Endodermal cell (in vitro differentiated cells): ENCODE results near the gene VCAN. TPM values are rescaled to one million over a fixed set of nuclear protein-coding genes. Genes with fewer than 3 reads are reported as not detected.

Experiments
- DNase-seq: peaks from one replicate; pipeline ENCODE4 v3.0.0-alpha.2; 2017
- H3K27ac ChIP-seq: 2 replicates; pipeline ENCODE4 v1.5.1; 2013; ENCODE audit warnings: mild to moderate bottlenecking, low read depth, low read length, moderate library complexity
- H3K27me3 ChIP-seq: 2 replicates; pipeline ENCODE4 v1.6.1; 2013; ENCODE audit warnings: mild to moderate bottlenecking, low read length, moderate library complexity; ENCODE audit not compliant: insufficient read depth, control insufficient read depth, poor library complexity, severe bottlenecking
- H3K36me3 ChIP-seq: 2 replicates; pipeline ENCODE4 v1.7.0; 2013; ENCODE audit warnings: mild to moderate bottlenecking, low read length, moderate library complexity; ENCODE audit not compliant: control insufficient read depth, insufficient read depth
- H3K4me1 ChIP-seq: one replicate; pipeline ENCODE4 v1.7.0; 2013; ENCODE audit warnings: low read length; ENCODE audit not compliant: control insufficient read depth, insufficient read depth
- H3K4me3 ChIP-seq: 2 replicates; pipeline ENCODE4 v1.5.1; 2013; ENCODE audit warnings: mild to moderate bottlenecking, low read length, moderate library complexity
- H3K9ac ChIP-seq: 2 replicates; pipeline ENCODE4 v1.6.1; 2013; ENCODE audit warnings: mild to moderate bottlenecking, low read length, moderate library complexity; ENCODE audit not compliant: poor library complexity, severe bottlenecking; ENCODE audit errors: extremely low read depth
- H3K9me3 ChIP-seq: 2 replicates; pipeline ENCODE4 v1.6.1; 2013; ENCODE audit warnings: mild to moderate bottlenecking, low read length, moderate library complexity; ENCODE audit not compliant: control insufficient read depth
- H3K27ac Mint-ChIP-seq: 2 replicates; pipeline ENCODE4 v1.8.0; 2020; ENCODE audit warnings: mixed read lengths
- H3K27me3 Mint-ChIP-seq: 2 replicates; pipeline ENCODE4 v1.8.0; 2021; ENCODE audit warnings: mild to moderate bottlenecking, mixed read lengths; ENCODE audit not compliant: insufficient read depth
- H3K36me3 Mint-ChIP-seq: 2 replicates; pipeline ENCODE4 v1.8.0; 2020; ENCODE audit warnings: low read depth, mixed read lengths
- H3K4me1 Mint-ChIP-seq: 2 replicates; pipeline ENCODE4 v1.8.0; 2020; ENCODE audit warnings: mixed read lengths
- H3K4me3 Mint-ChIP-seq: 2 replicates; pipeline ENCODE4 v1.8.0; 2020; ENCODE audit warnings: mild to moderate bottlenecking, moderate library complexity, mixed read lengths
- H3K9me3 Mint-ChIP-seq: 2 replicates; pipeline ENCODE4 v1.8.0; 2020; ENCODE audit warnings: mild to moderate bottlenecking, mixed read lengths
- WGBS, 2 experiments: methylation state at CpG; one replicate each; pipeline versions ENCODE4 v1.1.5 to v1.1.7; 2013; ENCODE audit warnings: missing lambda C conversion rate in 2 of 2, mixed read lengths in 1 of 2; ENCODE audit not compliant: insufficient coverage in 1 of 2, insufficient read length in 1 of 2; 5-methylcytosine and 5-hydroxymethylcytosine counted together
- total RNA-seq, 2 donors: library from RNA; stranded (reverse); fragmentation: NEBNext Ultra II Directional in 1 of 2; extraction: Animal tissue kit (Norgen Biotek cat#: 25700) in 1 of 2; gene quantifications; 2 replicates in 1 of 2; 3 replicates in 1 of 2; pipeline ENCODE4 v1.2.1, GENCODE V29; 2021
- TF ChIP-seq, protein P1 (sequence below): fragments of 200-600 bp; sonication (generic); conservative IDR thresholded peaks from 2 replicates; pipeline ENCODE4 v1.5.0; 2021; ENCODE audit warnings: antibody characterized with exemption, mild to moderate bottlenecking

The VCAN gene
- total RNA-seq, 2 donors from 2014 or later: 363 to 397 TPM

DNA sequence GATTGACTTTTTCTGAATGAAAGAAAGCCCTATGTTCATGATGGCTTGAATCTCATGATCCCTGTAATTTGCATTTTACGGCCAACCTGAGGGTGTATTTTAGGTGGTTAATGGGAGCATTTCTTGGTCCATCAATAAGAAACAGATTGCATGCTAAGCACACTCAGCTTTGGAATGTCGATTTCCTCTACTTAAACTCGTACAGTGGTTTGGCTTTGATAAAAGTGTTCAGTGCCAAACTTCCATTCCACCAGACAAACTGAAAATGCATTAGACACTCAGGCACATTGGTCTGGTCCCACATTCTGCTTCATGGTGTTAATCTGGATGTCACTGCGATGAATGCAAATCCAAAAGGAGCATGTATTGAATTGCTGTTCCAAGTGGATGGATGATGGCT is 77.0 kb downstream of the VCAN start:
- H3K9me3 Mint-ChIP-seq: no peaks in the 10 kb centered on the region
- TF ChIP-seq, protein P1, sequence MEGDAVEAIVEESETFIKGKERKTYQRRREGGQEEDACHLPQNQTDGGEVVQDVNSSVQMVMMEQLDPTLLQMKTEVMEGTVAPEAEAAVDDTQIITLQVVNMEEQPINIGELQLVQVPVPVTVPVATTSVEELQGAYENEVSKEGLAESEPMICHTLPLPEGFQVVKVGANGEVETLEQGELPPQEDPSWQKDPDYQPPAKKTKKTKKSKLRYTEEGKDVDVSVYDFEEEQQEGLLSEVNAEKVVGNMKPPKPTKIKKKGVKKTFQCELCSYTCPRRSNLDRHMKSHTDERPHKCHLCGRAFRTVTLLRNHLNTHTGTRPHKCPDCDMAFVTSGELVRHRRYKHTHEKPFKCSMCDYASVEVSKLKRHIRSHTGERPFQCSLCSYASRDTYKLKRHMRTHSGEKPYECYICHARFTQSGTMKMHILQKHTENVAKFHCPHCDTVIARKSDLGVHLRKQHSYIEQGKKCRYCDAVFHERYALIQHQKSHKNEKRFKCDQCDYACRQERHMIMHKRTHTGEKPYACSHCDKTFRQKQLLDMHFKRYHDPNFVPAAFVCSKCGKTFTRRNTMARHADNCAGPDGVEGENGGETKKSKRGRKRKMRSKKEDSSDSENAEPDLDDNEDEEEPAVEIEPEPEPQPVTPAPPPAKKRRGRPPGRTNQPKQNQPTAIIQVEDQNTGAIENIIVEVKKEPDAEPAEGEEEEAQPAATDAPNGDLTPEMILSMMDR: no peak
- H3K4me3 Mint-ChIP-seq: no peak overlapping the region
- 93% methylated on average over 3 to 4 of the region's 4 CpGs for WGBS, 2 experiments
- H3K9ac ChIP-seq: no peak overlapping the region
- no peaks in the 10 kb centered on the region for H3K27me3 Mint-ChIP-seq
- no peaks in the 10 kb centered on the region for H3K9me3 ChIP-seq
- no peak overlapping the region for H3K4me3 ChIP-seq
- H3K27ac Mint-ChIP-seq: no peak overlapping the region
- no peaks in the 10 kb centered on the region for H3K4me1 ChIP-seq
- peaks cover 67% of the 10 kb centered on the region for H3K36me3 Mint-ChIP-seq
- H3K27ac ChIP-seq: no peak overlapping the region
- H3K27me3 ChIP-seq: no peaks in the 10 kb centered on the region
- H3K36me3 ChIP-seq: peaks cover 35% of the 10 kb centered on the region
- H3K4me1 Mint-ChIP-seq: peaks cover 10% of the 10 kb centered on the region
- DNase-seq: no peak

DNA sequence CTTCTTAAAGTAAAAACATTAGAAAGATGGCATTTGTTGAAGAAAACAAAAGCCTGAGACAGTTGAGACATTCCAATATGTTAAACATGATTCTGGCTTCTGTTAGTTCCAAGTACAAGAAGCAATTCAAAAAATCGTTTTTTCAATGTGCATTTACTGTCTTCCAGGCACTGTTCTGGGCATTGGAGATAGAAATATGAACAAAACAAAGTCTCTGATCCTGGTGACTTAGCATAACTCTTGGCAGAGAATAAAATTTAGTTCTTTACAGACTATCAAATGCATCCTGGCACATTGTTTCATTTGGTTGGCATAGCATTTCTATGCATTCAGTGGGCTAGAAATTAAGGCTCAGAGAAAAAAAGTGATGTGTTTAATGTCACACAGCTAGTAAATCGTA is 77.5 kb downstream of the VCAN start:
- no peak for DNase-seq
- Mint-ChIP-seq H3K27ac (no peak overlapping the region), H3K4me1 (peaks cover 10% of the 10 kb centered on the region), H3K9me3 (no peaks in the 10 kb centered on the region), H3K4me3 (no peak overlapping the region), H3K27me3 (no peaks in the 10 kb centered on the region), H3K36me3 (peaks cover 71% of the 10 kb centered on the region)
- Histone ChIP-seq H3K4me3 (no peak overlapping the region), H3K27ac (no peak overlapping the region), H3K4me1 (no peaks in the 10 kb centered on the region), H3K9ac (no peak overlapping the region), H3K27me3 (no peaks in the 10 kb centered on the region), H3K36me3 (peaks cover 40% of the 10 kb centered on the region), H3K9me3 (no peaks in the 10 kb centered on the region)
- TF ChIP-seq, protein P1: no peak
- WGBS, 2 experiments: 79 to 100% methylated on average over 1 to 2 of the region's 2 CpGs

DNA sequence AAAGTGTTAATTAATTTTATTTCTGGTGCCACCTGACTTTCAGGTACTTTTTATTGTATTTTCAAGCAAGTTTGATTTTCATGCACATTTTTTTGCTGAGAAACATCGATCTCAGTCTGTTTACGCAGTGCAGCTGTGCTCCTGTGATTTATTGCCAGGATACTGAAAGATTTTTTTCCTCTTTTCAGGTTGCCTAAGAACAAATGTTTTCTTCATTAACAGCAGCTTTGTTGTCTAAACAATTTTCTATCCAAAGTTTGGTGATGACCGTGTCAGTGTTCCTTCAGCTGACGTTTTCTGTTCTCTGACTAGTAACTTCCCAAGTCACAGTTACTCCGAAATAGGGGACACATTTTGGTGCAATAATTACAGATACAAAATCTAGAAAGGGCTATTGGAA is 78.1 kb downstream of the VCAN start:
- H3K27ac ChIP-seq: no peak overlapping the region
- H3K4me3 ChIP-seq: no peak overlapping the region
- TF ChIP-seq, protein P1: no peak
- peaks cover 10% of the 10 kb centered on the region for H3K4me1 Mint-ChIP-seq
- no peaks in the 10 kb centered on the region for H3K4me1 ChIP-seq
- H3K36me3 Mint-ChIP-seq: peaks cover 77% of the 10 kb centered on the region
- H3K27me3 ChIP-seq: no peaks in the 10 kb centered on the region
- H3K9me3 Mint-ChIP-seq: no peaks in the 10 kb centered on the region
- no peak overlapping the region for H3K9ac ChIP-seq
- H3K4me3 Mint-ChIP-seq: no peak overlapping the region
- H3K9me3 ChIP-seq: no peaks in the 10 kb centered on the region
- 93 to 97% methylated on average over 4 to 5 of the region's 5 CpGs for WGBS, 2 experiments
- peaks cover 44% of the 10 kb centered on the region for H3K36me3 ChIP-seq
- no peak overlapping the region for H3K27ac Mint-ChIP-seq
- DNase-seq: no peak
- no peaks in the 10 kb centered on the region for H3K27me3 Mint-ChIP-seq
